Hematopoietic multipotent progenitor cell treated with erythropoietin and hydrocortisone succinate and interleukin-3 and kit ligand, for 6 days (in vitro differentiated cells): ENCODE results near the gene LRP3.
"Not testable (repeated sequence)": the region's sequence is repeated elsewhere in the genome, so short reads cannot be mapped to it uniquely, and the experiment has no call there.

Source experiments
- DNase-seq: peaks from one replicate; pipeline ENCODE4 v3.0.0-alpha.2; 2015

The LRP3 gene

GRCh38 chr19:33220115-33220514, 26.0 kb downstream of the LRP3 start:
- no peak for DNase-seq

GRCh38 chr19:33220735-33221134, 26.6 kb downstream of the LRP3 start:
- DNase-seq, result no peak

- DNase-seq, result no peak
Measured at GRCh38 chr19:33221638-33222037, 27.5 kb downstream of the LRP3 start.

- DNase-seq, result not testable (repeated sequence)
Measured at GRCh38 chr19:33222255-33222654, 28.1 kb downstream of the LRP3 start.

GRCh38 chr19:33224694-33225457, 30.7 kb downstream of the LRP3 start:
- DNase-seq, result no peak

- no peak for DNase-seq
Measured at GRCh38 chr19:33225458-33225926, 31.4 kb downstream of the LRP3 start, which contains the start of gene SLC7A10. Gene SLC7A10, minus strand, starts transcription at chr19:33225850. Its CDS starts 147 bp downstream, at chr19:33225703.

GRCh38 chr19:33226550-33227241, 32.6 kb downstream of the LRP3 start:
- DNase-seq, result peak; percentile 32

- no peak for DNase-seq
Measured at GRCh38 chr19:33227242-33227650, 33.1 kb downstream of the LRP3 start.

GRCh38 chr19:33227870-33228599, 33.9 kb downstream of the LRP3 start:
- DNase-seq, result no peak

GRCh38 chr19:33229962-33230361, 35.8 kb downstream of the LRP3 start:
- DNase-seq, result no peak

GRCh38 chr19:33231511-33231910, 37.4 kb downstream of the LRP3 start:
- no peak for DNase-seq

- DNase-seq, result no peak
Measured at GRCh38 chr19:33232656-33233055, 38.5 kb downstream of the LRP3 start.

- no peak for DNase-seq
Measured at GRCh38 chr19:33233056-33233873, 39.1 kb downstream of the LRP3 start.

GRCh38 chr19:33234092-33234491, 40.0 kb downstream of the LRP3 start:
- no peak for DNase-seq

- no peak for DNase-seq
Measured at GRCh38 chr19:33234736-33235135, 40.6 kb downstream of the LRP3 start.

GRCh38 chr19:33235269-33235995, 41.3 kb downstream of the LRP3 start:
- peak; percentile 80 for DNase-seq

GRCh38 chr19:33235996-33236350, 41.8 kb downstream of the LRP3 start:
- DNase-seq, result no peak

- DNase-seq, result no peak
Measured at GRCh38 chr19:33236696-33237390, 42.7 kb downstream of the LRP3 start.

GRCh38 chr19:33238481-33239149, 44.5 kb downstream of the LRP3 start:
- no peak for DNase-seq

GRCh38 chr19:33239223-33239975, 45.3 kb downstream of the LRP3 start:
- DNase-seq, result no peak
